ENCODE results near the gene ARNT2. TPM values are rescaled to one million over a fixed set of nuclear protein-coding genes. Genes with fewer than 3 reads are reported as not detected.

Gene ARNT2
- total and polyA plus RNA-seq, 2 experiments from 2014 or later = 3.9 to 5.3 TPM

GRCh38 chr15:80580536-80581260, 176.5 kb downstream of the ARNT2 start:
- Histone ChIP-seq H3K9me2 (replicated peaks; ENCODE audit: insufficient read depth) (no peaks in the 10 kb centered on the region), H3K4me2 (no peak overlapping the region), H3K27ac (no peak overlapping the region), H2AFZ (no peak overlapping the region), H3K9me3 (ENCODE audit: low read depth) (no peaks in the 10 kb centered on the region), H3K4me1 (ENCODE audit: insufficient read depth) (peaks cover 11% of the 10 kb centered on the region), H3K79me2 (no peaks in the 10 kb centered on the region), H3K27me3 (no peaks in the 10 kb centered on the region), H4K20me1 (ENCODE audit: insufficient read depth, poor library complexity, severe bottlenecking) (no peaks in the 10 kb centered on the region), H3K36me3 (replicated peaks; ENCODE audit: insufficient read depth, low read depth) (no peaks in the 10 kb centered on the region), H3K4me3 (no peak overlapping the region)
- WGBS (ENCODE audit: low lambda C conversion rate, missing lambda C conversion rate) = 98% methylated on average over 11 of the region's 11 CpGs
- DNase-seq (ENCODE audit: low spot score) = no peak
- no peak for TF ChIP-seq EZH2phosphoT487 (IDR thresholded peaks at IDR 0.05; ENCODE audit: low read depth, severe bottlenecking, unreplicated experiment)
- no peak for TF ChIP-seq CTCF (IDR thresholded peaks at IDR 0.05; ENCODE audit: poor library complexity)
- TF ChIP-seq EZH2 (IDR thresholded peaks at IDR 0.05; ENCODE audit: borderline replicate concordance) = no peak

GRCh38 chr15:80581976-80582375, 177.8 kb downstream of the ARNT2 start:
- H3K9me3 ChIP-seq (ENCODE audit: low read depth) = no peaks in the 10 kb centered on the region
- H3K36me3 ChIP-seq (replicated peaks; ENCODE audit: insufficient read depth, low read depth) = no peaks in the 10 kb centered on the region
- no peaks in the 10 kb centered on the region for H4K20me1 ChIP-seq (ENCODE audit: insufficient read depth, poor library complexity, severe bottlenecking)
- H3K4me1 ChIP-seq (ENCODE audit: insufficient read depth) = peaks cover 11% of the 10 kb centered on the region
- no peaks in the 10 kb centered on the region for H3K9me2 ChIP-seq (replicated peaks; ENCODE audit: insufficient read depth)
- no peak overlapping the region for H3K4me2 ChIP-seq
- no peak overlapping the region for H3K4me3 ChIP-seq
- H3K79me2 ChIP-seq = no peaks in the 10 kb centered on the region
- no peak overlapping the region for H3K27ac ChIP-seq
- no peak overlapping the region for H2AFZ ChIP-seq
- no peak for DNase-seq (ENCODE audit: low spot score)
- WGBS (ENCODE audit: low lambda C conversion rate, missing lambda C conversion rate) = 83% methylated on average over 7 of the region's 7 CpGs
- H3K27me3 ChIP-seq = no peaks in the 10 kb centered on the region
- TF ChIP-seq EZH2phosphoT487 (IDR thresholded peaks at IDR 0.05; ENCODE audit: low read depth, severe bottlenecking, unreplicated experiment) (no peak), CTCF (IDR thresholded peaks at IDR 0.05; ENCODE audit: poor library complexity) (no peak), EZH2 (IDR thresholded peaks at IDR 0.05; ENCODE audit: borderline replicate concordance) (no peak)

- TF ChIP-seq EZH2 (IDR thresholded peaks at IDR 0.05; ENCODE audit: borderline replicate concordance) (no peak), CTCF (IDR thresholded peaks at IDR 0.05; ENCODE audit: poor library complexity) (no peak), EZH2phosphoT487 (IDR thresholded peaks at IDR 0.05; ENCODE audit: low read depth, severe bottlenecking, unreplicated experiment) (no peak)
- no peak for DNase-seq (ENCODE audit: low spot score)
Measured at GRCh38 chr15:80582816-80583423, 178.7 kb downstream of the ARNT2 start.

More at GRCh38 chr15:80582816-80583423, 178.7 kb downstream of the ARNT2 start:
- no peaks in the 10 kb centered on the region for H3K79me2 ChIP-seq
- no peak overlapping the region for H2AFZ ChIP-seq
- H3K9me2 ChIP-seq (replicated peaks; ENCODE audit: insufficient read depth) = no peaks in the 10 kb centered on the region
- no peaks in the 10 kb centered on the region for H3K27me3 ChIP-seq
- no peak overlapping the region for H3K4me3 ChIP-seq
- 94% methylated on average over 15 of the region's 15 CpGs for WGBS (ENCODE audit: low lambda C conversion rate, missing lambda C conversion rate)
- H3K9me3 ChIP-seq (ENCODE audit: low read depth) = no peaks in the 10 kb centered on the region
- no peaks in the 10 kb centered on the region for H3K36me3 ChIP-seq (replicated peaks; ENCODE audit: insufficient read depth, low read depth)
- H4K20me1 ChIP-seq (ENCODE audit: insufficient read depth, poor library complexity, severe bottlenecking) = no peaks in the 10 kb centered on the region
- no peak overlapping the region for H3K27ac ChIP-seq
- H3K4me1 ChIP-seq (ENCODE audit: insufficient read depth) = peaks cover 11% of the 10 kb centered on the region
- H3K4me2 ChIP-seq = no peak overlapping the region

Measured in hepatocyte (in vitro differentiated cells).